M059J (cell line): ENCODE results near the gene NUDT6. TPM values are rescaled to one million over a fixed set of nuclear protein-coding genes. Genes with fewer than 3 reads are reported as not detected.

Experiments
- total RNA-seq: library from RNA; depleted of rRNA; stranded (reverse); fragments of >200 nt; shearing (Covaris generic); gene quantifications from 2 replicates; pipeline ENCODE4 v1.2.3, GENCODE V29; 2014; rRNA removed

NUDT6 gene
- total RNA-seq, 1 experiment from 2014 or later, result 11.0 TPM

Other genes with a start within 250 kb of the NUDT6 start
- gene BBS12, start 189.9 kb downstream of the NUDT6 start, total RNA-seq, result 2.4 and 4.7 TPM in 2 replicates
- 20.7 and 25.5 TPM in 2 replicates for gene FGF2, start 95.8 kb downstream of the NUDT6 start, total RNA-seq